T-helper 1 cell treated with Interleukin-12 subunit alpha and Interleukin-12 subunit beta and Interleukin-4 antibody, amounts not matched to agents 30 μg/mL and 1 μg/mL, for 36 hours (primary cell): ENCODE results near the gene EPN3.

ENCODE experiments used
- H3K27ac Mint-ChIP-seq: one replicate; pipeline ENCODE4 v1.8.0; 2021; ENCODE audit warnings: mild to moderate bottlenecking, mixed read lengths
- H3K27me3 Mint-ChIP-seq: one replicate; pipeline ENCODE4 v1.8.0; 2021; ENCODE audit warnings: low read depth, mixed read lengths
- H3K36me3 Mint-ChIP-seq: one replicate; pipeline ENCODE4 v1.8.0; 2021; ENCODE audit warnings: low read depth, mixed read lengths
- H3K4me1 Mint-ChIP-seq: one replicate; pipeline ENCODE4 v1.8.0; 2021; ENCODE audit warnings: low read depth, mixed read lengths
- H3K4me3 Mint-ChIP-seq: one replicate; pipeline ENCODE4 v1.8.0; 2021; ENCODE audit warnings: mild to moderate bottlenecking, moderate library complexity, mixed read lengths
- H3K9me3 Mint-ChIP-seq: one replicate; pipeline ENCODE4 v1.8.0; 2021; ENCODE audit warnings: mixed read lengths

Gene EPN3

DNA sequence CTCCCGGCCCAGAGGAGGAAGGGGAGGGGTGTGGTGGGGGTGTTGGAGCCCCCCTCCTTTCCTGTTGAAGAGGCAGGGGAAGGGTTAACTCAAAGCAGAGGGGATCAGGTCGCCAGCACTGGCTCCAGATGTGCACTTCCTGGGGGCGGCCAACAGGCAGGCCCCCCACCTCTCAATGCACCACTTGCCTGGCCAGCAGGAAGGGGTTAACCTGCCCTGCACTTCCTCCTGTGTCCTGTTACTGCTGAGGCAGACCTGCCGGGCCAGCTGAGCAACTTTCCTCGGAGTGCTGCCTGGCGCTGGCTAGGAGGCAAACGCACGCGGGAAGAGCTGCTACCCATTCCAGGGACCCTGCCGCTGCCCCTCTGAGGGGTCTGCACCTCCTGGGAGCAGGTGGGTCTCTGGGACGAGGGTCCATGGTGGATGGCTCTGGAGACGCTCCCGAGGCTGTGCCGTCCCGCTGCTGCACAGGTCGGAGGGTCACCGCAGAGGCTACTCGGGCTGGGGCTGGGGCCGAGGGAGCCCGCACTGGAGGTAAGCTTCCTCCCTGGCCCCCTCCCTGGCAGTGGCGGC is at the start of gene EPN3:
Gene EPN3 (plus strand): TSS at position 284 of the 573 bp plus-strand sequence. CDS start 3,822 bp downstream, outside the sequence.
- no peak within 1 kb of the TSS for H3K4me3 Mint-ChIP-seq
- no peaks in the 10 kb centered on the region for H3K9me3 Mint-ChIP-seq
- peaks cover 3% of the 10 kb centered on the region for H3K4me1 Mint-ChIP-seq
- H3K27me3 Mint-ChIP-seq: peaks cover 57% of the 10 kb centered on the region
- no peaks in the 10 kb centered on the region for H3K36me3 Mint-ChIP-seq
- H3K27ac Mint-ChIP-seq: no peak within 1 kb of the TSS

DNA sequence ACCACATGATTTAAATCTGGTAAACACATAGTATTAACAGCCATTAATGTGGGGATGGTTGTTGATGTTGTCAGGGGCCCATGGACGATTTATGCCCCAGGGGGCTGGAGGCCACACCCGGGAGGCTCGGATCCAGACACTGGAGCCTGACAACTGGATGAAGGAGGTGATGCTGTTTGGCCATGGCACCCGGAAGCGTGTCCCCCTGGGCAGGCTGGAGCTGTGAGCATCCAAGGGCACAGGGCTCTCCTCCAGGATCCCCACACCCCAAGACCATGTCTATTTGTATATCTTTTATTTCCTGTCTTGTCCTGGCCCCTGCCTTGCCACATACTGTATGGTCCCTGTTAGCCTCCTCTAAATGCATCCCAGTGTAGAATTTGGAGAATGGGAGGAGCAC is 49.3 kb upstream of the EPN3 start:
- Mint-ChIP-seq H3K36me3 (peaks cover 18% of the 10 kb centered on the region), H3K27ac (no peak overlapping the region), H3K9me3 (no peaks in the 10 kb centered on the region), H3K4me1 (peaks cover 19% of the 10 kb centered on the region), H3K4me3 (no peak overlapping the region), H3K27me3 (no peaks in the 10 kb centered on the region)

DNA sequence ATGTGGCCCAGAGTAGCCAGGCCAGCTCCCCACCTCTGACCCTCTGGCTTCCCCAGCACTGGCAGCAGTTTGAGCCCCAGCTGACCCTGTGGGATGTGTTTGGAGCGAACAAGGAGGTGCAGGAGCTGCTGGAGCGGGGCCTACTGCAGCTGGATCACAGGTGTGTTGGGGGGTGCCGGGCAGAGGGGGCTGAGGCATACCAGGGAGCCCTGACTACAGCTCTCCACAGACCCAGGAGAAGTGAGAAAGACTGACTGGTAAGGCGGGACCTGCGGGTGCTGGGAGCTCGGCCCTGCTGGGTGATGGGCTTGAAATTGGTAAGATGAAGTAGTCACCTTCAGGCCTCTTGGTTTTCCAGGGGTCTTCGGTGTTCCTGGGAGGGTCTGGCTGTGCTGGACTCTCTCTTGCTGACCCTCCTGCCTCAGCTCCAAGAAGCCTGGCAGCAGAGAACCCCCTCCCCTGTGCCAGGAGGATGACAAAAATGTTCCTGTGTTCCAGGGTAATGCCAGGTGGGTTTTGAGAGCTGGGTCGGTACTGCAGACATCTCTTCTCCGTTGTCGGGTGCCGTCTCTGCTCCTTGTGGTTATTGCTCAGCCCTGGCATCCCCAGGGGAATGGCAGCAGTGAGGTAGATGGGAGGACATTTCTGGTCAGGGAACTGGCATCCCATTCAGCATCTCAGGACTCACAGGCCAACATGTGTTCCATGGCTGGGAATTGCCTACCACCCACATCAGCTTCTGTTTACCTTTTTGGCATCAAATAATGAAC is 48.0 kb upstream of the EPN3 start:
- no peaks in the 10 kb centered on the region for H3K27me3 Mint-ChIP-seq
- H3K27ac Mint-ChIP-seq: no peak overlapping the region
- H3K36me3 Mint-ChIP-seq: peaks cover 18% of the 10 kb centered on the region
- no peaks in the 10 kb centered on the region for H3K9me3 Mint-ChIP-seq
- no peak overlapping the region for H3K4me3 Mint-ChIP-seq
- H3K4me1 Mint-ChIP-seq: peaks cover 14% of the 10 kb centered on the region

- Mint-ChIP-seq H3K27me3 (no peaks in the 10 kb centered on the region), H3K4me3 (no peak overlapping the region), H3K27ac (no peak overlapping the region), H3K36me3 (peaks cover 18% of the 10 kb centered on the region), H3K9me3 (no peaks in the 10 kb centered on the region), H3K4me1 (peaks cover 5% of the 10 kb centered on the region)
Measured at GRCh38 chr17:50487213-50488096, 45.1 kb upstream of the EPN3 start.

DNA sequence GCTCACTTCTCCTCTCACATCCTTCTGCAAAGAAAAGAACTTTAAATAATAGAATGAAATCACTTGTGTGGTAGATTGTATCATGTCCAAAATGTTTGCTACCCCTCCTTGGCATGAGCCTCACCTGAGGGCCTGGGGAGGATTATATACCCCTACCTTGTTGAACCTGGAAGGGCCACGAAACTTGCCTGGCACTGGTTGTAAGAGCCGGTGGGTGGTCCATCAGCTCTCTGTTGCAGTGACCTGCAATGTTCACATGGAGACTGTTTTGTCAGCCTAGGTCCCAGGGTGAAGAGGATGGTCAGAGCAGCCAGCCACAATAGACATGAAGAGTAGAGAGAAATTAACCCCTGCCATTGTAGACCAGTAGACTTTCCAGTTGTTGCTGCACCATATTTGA is 43.7 kb upstream of the EPN3 start:
- no peaks in the 10 kb centered on the region for H3K4me1 Mint-ChIP-seq
- no peaks in the 10 kb centered on the region for H3K9me3 Mint-ChIP-seq
- peaks cover 13% of the 10 kb centered on the region for H3K36me3 Mint-ChIP-seq
- H3K4me3 Mint-ChIP-seq: no peak overlapping the region
- H3K27me3 Mint-ChIP-seq: peaks cover 2% of the 10 kb centered on the region
- no peak overlapping the region for H3K27ac Mint-ChIP-seq

GRCh38 chr17:50491505-50491904 is 41.0 kb upstream of the EPN3 start:
- Mint-ChIP-seq H3K27ac (no peak overlapping the region), H3K27me3 (peaks cover 4% of the 10 kb centered on the region), H3K9me3 (no peaks in the 10 kb centered on the region), H3K36me3 (no peaks in the 10 kb centered on the region), H3K4me1 (no peaks in the 10 kb centered on the region), H3K4me3 (no peak overlapping the region)

DNA sequence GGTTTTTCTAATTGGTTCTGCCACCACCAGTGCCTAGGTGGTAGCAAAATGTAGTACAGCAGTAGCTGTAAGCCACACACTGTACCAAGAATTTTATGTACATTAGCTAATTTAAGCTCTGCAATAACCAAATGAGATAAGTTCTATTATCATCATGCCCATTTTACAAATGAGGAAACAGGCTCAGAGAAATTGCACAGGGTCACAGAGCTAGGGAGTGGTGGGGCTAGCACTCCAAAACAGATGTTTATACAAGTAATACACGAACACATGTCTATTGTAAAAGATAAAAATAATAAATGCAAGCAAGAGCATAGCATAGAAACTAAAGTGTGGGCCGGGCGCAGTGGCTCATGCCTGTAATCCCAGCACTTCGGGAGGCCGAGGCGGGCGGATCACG is 40.3 kb upstream of the EPN3 start:
- H3K4me3 Mint-ChIP-seq: no peak overlapping the region
- no peaks in the 10 kb centered on the region for H3K4me1 Mint-ChIP-seq
- peaks cover 4% of the 10 kb centered on the region for H3K27me3 Mint-ChIP-seq
- H3K36me3 Mint-ChIP-seq: no peaks in the 10 kb centered on the region
- H3K27ac Mint-ChIP-seq: no peak overlapping the region
- H3K9me3 Mint-ChIP-seq: no peaks in the 10 kb centered on the region

DNA sequence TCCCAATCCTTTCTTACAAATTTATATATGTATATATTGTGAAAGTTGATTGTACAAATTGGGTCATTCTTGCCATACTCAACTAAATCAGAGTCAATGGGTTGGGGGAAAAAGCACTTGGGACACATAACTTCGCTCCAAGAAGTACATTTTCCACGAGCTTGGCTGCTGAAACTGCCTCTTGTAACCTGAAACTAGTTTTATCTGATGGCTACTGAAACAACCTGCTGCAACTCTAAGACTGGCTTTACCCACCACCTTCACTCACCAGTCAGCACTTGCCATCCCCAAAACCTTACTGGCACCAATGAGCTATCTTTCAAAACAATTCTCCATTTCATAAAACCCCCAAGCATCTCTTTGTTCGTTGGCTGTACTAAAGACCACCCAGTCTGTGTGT is 38.8 kb upstream of the EPN3 start:
- Mint-ChIP-seq H3K4me1 (no peaks in the 10 kb centered on the region), H3K27me3 (peaks cover 4% of the 10 kb centered on the region), H3K27ac (no peak overlapping the region), H3K4me3 (no peak overlapping the region), H3K36me3 (no peaks in the 10 kb centered on the region), H3K9me3 (no peaks in the 10 kb centered on the region)

DNA sequence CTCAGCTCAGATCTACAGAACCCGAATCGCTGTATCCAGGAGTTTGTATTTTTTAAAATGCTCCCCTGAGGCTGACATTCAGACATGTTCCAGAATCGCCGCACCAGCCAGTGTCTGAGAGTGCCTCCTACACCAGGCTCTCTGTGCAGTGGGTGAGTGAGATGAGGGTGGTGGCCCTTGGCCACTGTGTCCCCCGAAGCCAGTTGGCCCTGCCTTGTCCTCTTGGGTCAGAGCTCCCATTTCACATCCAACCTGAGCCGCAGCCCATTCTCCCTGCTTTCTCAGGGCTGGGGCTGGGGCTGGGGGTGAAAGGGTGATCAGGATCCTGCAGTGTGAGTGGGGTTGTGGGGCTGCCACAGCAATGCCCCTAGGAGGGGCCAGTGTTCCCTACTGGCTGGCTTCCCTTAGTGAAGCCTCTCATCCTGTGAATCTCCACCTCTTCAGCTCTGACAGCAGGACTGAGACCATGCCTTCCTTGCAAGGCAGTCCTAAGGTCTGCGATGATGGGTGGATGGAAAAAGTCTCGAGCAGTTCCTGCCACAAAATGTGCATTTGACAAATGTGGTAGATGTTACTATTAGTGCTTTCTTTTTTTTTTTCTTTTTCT is 37.2 kb upstream of the EPN3 start:
- H3K4me1 Mint-ChIP-seq: no peaks in the 10 kb centered on the region

GRCh38 chr17:50495918-50496317 is 36.6 kb upstream of the EPN3 start:
- Mint-ChIP-seq H3K27ac (no peak overlapping the region), H3K9me3 (no peaks in the 10 kb centered on the region), H3K27me3 (peaks cover 4% of the 10 kb centered on the region), H3K4me1 (no peaks in the 10 kb centered on the region), H3K36me3 (no peaks in the 10 kb centered on the region), H3K4me3 (no peak overlapping the region)

More for the DNA sequence above, 37.2 kb upstream of the EPN3 start:
- no peak overlapping the region for H3K4me3 Mint-ChIP-seq
- peaks cover 4% of the 10 kb centered on the region for H3K27me3 Mint-ChIP-seq
- H3K9me3 Mint-ChIP-seq: no peaks in the 10 kb centered on the region
- no peak overlapping the region for H3K27ac Mint-ChIP-seq
- no peaks in the 10 kb centered on the region for H3K36me3 Mint-ChIP-seq

DNA sequence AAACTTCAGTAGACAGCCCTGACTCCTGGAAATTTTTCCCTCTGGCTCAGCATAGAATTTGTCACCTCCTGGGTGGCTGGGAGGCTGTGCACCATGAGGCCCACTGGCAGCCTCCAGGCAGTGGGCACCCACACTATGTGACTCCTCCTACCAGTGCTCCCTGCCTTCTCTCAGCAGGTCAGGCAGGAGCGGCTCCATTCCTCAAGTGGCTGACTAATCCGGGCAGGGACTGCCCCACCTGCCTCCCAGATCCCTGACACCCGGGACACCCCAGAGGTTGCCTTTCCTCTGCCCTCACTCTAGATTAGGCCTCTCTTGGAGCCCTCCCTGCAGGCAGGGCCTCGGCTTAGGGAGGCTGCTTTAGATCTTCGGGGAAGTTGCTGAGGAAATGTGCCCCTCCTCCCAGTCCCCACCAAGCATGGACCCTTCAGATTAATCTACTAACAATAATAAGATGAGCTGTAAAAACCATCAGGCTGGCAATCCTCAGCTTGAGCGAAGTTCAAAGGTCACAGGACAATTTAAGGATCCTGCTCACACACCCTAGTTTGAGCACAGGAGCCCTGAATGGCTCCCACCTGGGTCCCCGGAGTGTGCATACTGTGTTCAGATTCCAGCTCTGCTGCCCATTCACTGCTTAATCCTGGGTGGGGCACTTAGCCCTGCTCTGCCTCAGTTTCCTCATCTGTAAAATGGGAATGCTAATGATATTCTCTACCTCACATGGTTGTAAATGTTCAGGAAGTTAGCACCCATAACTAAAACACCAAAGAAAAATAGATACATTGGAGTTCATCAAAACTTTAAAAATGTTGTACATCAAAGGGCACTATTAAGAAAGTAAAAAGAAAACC is 34.3 kb upstream of the EPN3 start:
- Mint-ChIP-seq H3K27ac (no peak overlapping the region), H3K27me3 (peaks cover 4% of the 10 kb centered on the region), H3K4me1 (peaks cover 2% of the 10 kb centered on the region), H3K36me3 (no peaks in the 10 kb centered on the region), H3K9me3 (no peaks in the 10 kb centered on the region), H3K4me3 (no peak overlapping the region)

GRCh38 chr17:50499270-50499669 is 33.3 kb upstream of the EPN3 start:
- Mint-ChIP-seq H3K27me3 (no peaks in the 10 kb centered on the region), H3K27ac (no peak overlapping the region), H3K36me3 (no peaks in the 10 kb centered on the region), H3K4me1 (peaks cover 10% of the 10 kb centered on the region), H3K4me3 (no peak overlapping the region), H3K9me3 (no peaks in the 10 kb centered on the region)

GRCh38 chr17:50499721-50500120 is 32.8 kb upstream of the EPN3 start:
- peaks cover 12% of the 10 kb centered on the region for H3K4me1 Mint-ChIP-seq
- no peak overlapping the region for H3K4me3 Mint-ChIP-seq
- no peaks in the 10 kb centered on the region for H3K9me3 Mint-ChIP-seq
- no peaks in the 10 kb centered on the region for H3K27me3 Mint-ChIP-seq
- no peaks in the 10 kb centered on the region for H3K36me3 Mint-ChIP-seq
- H3K27ac Mint-ChIP-seq: no peak overlapping the region

- Mint-ChIP-seq H3K4me1 (peaks cover 16% of the 10 kb centered on the region), H3K27me3 (no peaks in the 10 kb centered on the region), H3K9me3 (no peaks in the 10 kb centered on the region), H3K4me3 (no peak overlapping the region), H3K36me3 (no peaks in the 10 kb centered on the region), H3K27ac (no peak overlapping the region)
Measured at GRCh38 chr17:50501054-50501453, 31.5 kb upstream of the EPN3 start.
